Limb (tissue), 2 donors: ENCODE results near the gene C4orf33.
"Not testable (repeated sequence)": the region's sequence is repeated elsewhere in the genome, so short reads cannot be mapped to it uniquely, and the experiment has no call there.

Experiments used
- DNase-seq, 2 donors: peaks; one replicate each; pipeline ENCODE4 v3.0.0-alpha.2; 2016; ENCODE audit errors: extremely low spot score in 2 of 2

The C4orf33 gene

DNA sequence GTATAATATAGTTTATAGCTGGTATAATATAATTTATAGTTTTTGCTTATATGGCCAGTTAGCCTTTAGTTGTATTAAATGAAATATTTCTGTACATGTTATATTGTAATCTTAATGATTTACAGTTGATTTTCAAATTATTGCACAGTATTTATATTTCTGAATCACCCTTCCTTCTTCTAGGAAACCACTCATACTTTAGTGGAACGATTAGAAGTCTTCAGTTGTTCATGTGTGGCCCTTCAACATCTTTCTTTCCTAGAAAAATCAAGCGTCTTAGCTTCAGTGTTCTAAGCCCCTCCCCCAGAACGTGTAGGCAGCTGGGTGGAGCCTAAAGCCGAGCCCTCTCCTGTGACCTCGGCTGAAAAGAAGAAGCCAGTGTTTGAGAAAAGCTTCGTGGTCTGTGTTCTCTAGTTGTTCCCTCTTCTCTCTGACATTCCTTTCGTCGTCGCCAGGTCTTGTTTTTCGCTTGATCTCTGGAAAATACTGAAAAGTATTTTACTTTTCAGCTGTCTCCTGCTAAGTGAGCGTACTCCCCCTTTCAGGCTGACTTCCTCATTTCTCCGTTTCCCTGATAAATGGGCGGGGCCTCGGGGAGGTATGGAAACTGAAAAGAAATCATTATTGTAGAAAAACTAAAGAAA lies at the start of gene C4orf33:
C4orf33 (plus strand) TSS at position 342 of the 644 bp plus-strand sequence. CDS start 6,459 bp downstream, outside the sequence.
- DNase-seq = peak; percentile 64 to 74

GRCh38 chr4:129059028-129059427 lies 36.9 kb upstream of the C4orf33 start:
- no peak for DNase-seq

DNA sequence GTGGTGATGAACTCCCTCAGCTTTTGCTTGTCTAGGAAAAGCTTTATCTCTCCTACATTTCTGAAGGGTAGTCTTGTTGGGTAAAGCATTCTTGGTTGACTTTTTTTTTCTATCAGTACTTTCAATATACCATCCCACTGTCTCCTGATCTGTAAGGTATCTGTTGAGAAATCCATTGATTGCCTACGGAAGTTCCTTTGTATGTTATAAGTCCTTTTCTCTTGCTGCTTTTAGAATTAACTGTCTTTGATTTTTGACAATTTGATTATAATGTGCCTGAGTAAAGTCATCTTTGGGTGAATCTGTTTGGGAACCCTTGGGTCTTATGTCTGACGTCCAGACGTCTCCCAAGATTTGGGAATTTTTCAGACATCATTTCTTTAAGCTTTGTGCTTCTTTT lies 33.4 kb upstream of the C4orf33 start:
- DNase-seq = no peak

DNA sequence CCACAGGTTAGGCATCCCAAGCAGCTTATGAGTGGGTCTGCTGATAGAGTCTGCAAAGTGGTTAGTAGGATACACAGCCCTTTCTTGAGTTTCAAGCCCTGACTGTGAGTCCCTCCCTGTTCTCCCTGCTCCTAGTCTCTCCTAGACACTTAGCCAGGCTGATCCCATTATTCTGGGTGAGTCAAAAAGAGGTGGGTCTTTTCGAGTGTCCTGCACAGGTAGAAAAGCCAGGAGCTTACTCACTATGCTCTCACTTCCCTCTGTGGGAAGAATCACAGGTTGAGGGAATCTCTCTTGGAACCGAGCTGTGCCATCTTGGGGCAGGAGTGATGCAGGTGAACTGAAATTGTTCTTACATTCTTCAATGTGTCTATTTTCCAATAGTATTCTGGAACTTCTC lies 32.3 kb upstream of the C4orf33 start:
- no peak for DNase-seq

- DNase-seq = no peak
Measured at GRCh38 chr4:129064717-129065116, 31.2 kb upstream of the C4orf33 start.

DNA sequence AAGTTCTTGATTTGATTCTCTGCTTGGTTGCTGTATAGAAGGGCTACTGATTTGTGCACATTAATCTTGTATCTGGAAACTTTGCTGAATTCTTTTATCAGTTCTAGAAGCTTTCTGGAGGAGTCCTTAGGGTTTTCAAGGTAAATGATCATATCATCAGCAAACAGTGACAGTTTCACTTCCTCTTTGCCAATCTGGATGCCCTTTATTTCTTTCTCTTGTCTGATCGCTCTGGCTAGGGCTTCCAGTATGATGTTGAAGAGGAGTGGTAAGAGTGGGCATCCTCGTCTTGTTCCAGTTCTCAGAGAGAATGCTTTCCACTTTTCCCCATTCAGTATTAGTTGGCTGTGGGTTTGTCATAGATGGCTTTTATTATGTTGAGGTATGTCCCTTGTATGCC lies 26.4 kb upstream of the C4orf33 start:
- DNase-seq = not testable (repeated sequence)

DNA sequence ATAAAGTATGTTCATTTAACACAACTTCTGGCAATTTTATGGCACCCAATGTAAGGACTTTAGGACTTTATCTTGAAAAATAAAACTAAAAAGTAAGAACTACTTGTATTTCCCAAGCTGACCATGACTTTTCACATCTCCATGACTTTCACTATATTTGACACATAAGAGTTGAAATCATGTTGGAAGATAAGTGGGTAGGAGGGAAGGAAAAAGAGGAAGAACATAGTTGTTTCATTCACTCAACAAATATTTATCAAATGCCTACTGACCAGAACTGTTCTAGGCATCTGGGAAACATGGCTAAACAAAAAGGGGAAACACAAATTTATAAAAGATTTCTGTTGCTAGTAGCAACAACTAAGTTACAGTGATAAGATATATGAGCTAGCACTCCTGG lies 18.6 kb upstream of the C4orf33 start:
- no peak for DNase-seq

DNA sequence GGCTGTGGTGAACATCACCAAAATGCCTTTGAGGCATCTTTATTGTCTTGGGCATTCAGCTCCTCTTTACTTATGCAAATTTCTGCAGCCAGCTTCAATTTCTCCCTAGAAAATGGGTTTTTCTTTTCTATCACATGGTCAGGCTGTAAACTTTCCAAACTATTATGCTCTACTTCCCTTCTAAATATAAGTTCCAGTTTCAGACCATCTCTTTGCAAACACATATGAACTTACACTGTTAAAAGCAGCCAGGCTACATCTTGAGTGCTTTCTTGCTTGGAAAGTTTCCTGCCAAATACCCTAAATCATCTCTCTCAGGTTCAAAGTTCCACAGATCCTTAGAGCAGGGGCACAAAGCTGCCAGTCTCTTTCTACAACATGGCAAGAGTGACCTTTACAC lies 15.8 kb upstream of the C4orf33 start:
- no peak for DNase-seq

- DNase-seq = no peak
Measured at GRCh38 chr4:129082302-129082701, 13.7 kb upstream of the C4orf33 start.

GRCh38 chr4:129085472-129085871 lies 10.5 kb upstream of the C4orf33 start:
- no peak for DNase-seq

DNA sequence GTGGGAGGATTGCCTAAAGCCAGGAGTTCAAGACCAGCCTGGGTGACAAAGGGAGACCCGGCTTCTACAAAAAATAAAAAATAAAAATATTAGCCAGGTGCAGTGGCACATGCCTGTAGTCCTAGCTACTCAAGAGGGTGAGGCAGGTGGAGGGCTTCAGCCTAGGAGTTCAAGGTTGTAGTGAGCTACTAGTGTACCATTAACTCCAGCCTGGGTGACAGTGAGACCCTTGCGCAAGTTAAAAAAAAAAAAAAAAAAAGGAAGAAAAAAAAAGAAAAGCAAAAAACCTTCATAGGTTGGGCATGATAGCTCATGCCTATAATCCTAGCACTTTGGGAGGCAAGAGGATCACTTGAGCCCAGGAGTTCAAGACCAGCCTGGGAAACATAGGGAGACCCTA lies 8.4 kb upstream of the C4orf33 start:
- DNase-seq = no peak

GRCh38 chr4:129092631-129093190 lies 3.2 kb upstream of the C4orf33 start:
- DNase-seq = peak in 1 of 2 donors; percentile 36

GRCh38 chr4:129093191-129093920 lies 2.6 kb upstream of the C4orf33 start, which contains the start of gene SCLT1:
SCLT1 (minus strand) TSS chr4:129093539; CDS start chr4:129093103, 436 bp downstream.
- peak; percentile 96 to 97 for DNase-seq

GRCh38 chr4:129094347-129094746 lies 1.6 kb upstream of the C4orf33 start:
- DNase-seq = no peak

- no peak for DNase-seq
Measured at GRCh38 chr4:129098531-129099001, 2.6 kb downstream of the C4orf33 start.

GRCh38 chr4:129109965-129110824 lies 14.2 kb downstream of the C4orf33 start:
- no peak for DNase-seq

GRCh38 chr4:129110931-129111330 lies 15.0 kb downstream of the C4orf33 start:
- no peak for DNase-seq

DNA sequence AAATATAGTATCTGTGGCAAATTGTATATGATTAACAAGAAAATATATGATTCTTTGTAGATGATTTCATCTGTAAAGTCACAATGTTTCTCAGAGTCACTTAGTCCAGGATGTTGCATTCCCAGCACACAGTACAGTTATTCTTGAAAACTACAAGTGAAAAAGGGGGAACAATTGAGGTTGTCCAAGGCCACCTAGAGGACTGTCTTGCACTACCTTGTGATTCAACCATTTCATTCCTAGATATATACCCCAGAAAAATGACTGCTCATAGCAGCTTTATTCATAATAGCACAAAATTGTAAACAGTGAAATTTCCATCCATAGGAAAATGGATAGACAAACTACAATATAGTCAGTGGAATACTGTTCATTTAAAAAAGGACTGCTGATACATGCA lies 16.0 kb downstream of the C4orf33 start:
- no peak for DNase-seq

GRCh38 chr4:129113434-129113833 lies 17.5 kb downstream of the C4orf33 start:
- no peak for DNase-seq

DNA sequence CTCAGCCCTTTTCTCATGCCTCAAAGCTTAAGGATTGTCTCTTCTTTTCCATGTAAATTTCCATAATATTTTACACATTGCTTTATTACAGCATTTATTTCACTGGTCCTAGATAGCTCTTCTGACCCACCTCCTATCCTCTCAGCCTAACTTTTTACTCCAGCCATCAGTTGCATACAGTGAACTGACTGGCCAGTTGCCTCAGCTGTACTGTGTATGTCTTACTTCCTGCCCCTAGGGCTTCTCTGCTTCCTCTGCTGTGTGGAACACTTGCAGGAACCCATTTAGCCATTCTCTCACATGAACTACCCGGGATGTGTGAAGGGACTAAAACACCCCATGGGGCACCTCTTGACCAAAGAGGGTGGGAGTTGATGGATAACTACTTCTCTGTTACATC lies 18.0 kb downstream of the C4orf33 start:
- no peak for DNase-seq

- no peak for DNase-seq
Measured at GRCh38 chr4:129117705-129118104, 21.8 kb downstream of the C4orf33 start.

- not testable (repeated sequence) for DNase-seq
Measured at GRCh38 chr4:129126614-129127013, 30.7 kb downstream of the C4orf33 start.
